22Rv1 (cell line): Measurements from ENCODE around the gene PTCH1.

Experiments used
- H3K27ac ChIP-seq: fragments of 450-650 bp; 2 replicates; pipeline ENCODE4 v1.5.1; 2017
- CTCF ChIP-seq: fragments of 450-650 bp; IDR thresholded peaks from 2 replicates; pipeline ENCODE4 v1.5.1; 2017; ENCODE audit warnings: mild to moderate bottlenecking
- ZFX ChIP-seq: fragments of 450-650 bp; IDR thresholded peaks from 2 replicates; pipeline ENCODE4 v1.6.1; 2017; ENCODE audit warnings: antibody characterized with exemption, borderline replicate concordance

The PTCH1 gene

DNA sequence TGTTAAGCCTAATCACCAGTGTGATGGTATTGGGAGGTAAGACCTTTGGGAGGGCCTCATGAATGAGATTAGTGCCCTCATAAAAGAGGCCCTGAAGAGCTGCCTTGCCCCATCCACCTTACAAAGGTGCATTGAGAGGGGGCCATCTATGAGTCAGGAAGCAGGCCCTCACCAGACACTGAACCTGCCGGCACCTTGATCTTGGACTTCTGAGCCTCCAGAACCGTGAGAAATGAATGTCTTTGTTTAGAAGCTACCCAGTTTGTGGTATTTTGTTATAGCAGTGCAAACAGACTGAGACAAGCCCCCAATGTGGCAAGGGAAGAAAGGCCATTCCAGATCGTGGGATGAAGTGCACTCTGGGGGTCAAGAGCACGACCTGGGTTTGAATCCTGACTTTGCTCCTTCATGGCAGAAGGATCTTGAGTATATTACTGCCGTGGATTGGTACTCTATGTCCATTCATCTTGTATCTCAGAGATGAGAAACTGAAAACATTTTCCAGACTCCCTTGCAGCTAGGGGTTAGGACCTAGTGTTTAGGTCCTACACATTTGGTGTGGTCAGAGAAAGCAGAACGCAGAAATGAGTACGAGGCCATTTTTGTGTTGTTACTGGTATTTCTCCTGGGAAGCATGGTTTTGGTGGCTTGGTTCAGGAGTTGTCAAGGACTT, 86.7 kb downstream of the PTCH1 start:
- no peak overlapping the region for H3K27ac ChIP-seq
- no peak for TF ChIP-seq CTCF
- no peak for TF ChIP-seq ZFX

DNA sequence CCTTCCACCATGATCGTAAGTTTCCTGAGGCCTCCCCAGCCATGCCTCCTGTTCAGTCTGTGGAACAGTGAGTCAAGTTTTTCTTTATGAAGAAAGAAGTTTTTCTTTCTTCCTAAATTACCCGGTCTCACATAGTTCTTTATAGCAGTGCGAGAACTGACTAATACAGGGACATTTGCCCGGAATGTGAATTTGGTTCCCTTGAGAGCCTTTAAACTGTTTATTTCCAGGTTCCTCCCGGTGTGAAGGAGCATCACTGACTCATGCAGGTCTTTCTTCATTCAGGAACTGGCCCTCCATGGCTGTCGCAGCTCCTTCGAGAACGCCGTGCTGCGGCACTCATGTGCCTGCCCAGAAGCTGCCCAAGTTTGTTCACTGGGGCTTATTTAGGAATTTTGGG, 87.7 kb downstream of the PTCH1 start:
- TF ChIP-seq ZFX = no peak
- no peak for TF ChIP-seq CTCF
- H3K27ac ChIP-seq = no peak overlapping the region

GRCh38 chr9:95425910-95426551, 90.7 kb downstream of the PTCH1 start:
- H3K27ac ChIP-seq = peak overlapping the region; percentile 94
- TF ChIP-seq ZFX (no peak), CTCF (no peak)

GRCh38 chr9:95422650-95423049, 94.1 kb downstream of the PTCH1 start:
- H3K27ac ChIP-seq = no peak overlapping the region
- TF ChIP-seq ZFX (no peak), CTCF (no peak)

GRCh38 chr9:95420518-95420917, 96.3 kb downstream of the PTCH1 start:
- TF ChIP-seq ZFX (no peak), CTCF (no peak)
- H3K27ac ChIP-seq = no peak overlapping the region

GRCh38 chr9:95419444-95419843, 97.3 kb downstream of the PTCH1 start:
- no peak overlapping the region for H3K27ac ChIP-seq
- no peak for TF ChIP-seq CTCF
- TF ChIP-seq ZFX = no peak

DNA sequence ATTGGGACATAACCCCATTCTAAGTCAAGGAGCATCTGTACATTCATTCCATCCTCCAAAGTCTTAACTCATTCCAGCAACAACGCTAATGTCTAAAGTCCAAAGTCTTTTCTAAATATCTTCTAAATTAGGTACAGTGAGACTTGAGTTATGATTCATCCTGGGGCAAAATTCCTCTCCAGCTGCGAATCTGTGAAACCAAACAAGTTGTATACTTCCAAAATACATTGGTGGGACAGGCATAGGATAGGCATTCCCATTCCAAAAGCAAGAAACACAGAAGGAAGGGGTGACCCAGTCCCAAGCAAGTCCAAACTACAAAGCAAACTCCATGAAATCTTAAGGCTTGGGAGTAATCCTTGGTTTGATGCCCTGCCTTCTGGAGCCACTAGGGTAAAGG, 101.6 kb downstream of the PTCH1 start:
- H3K27ac ChIP-seq = no peak overlapping the region

More for the DNA sequence above, 101.6 kb downstream of the PTCH1 start:
- TF ChIP-seq ZFX (no peak), CTCF (no peak)
